Neural progenitor cell (in vitro differentiated cells): ENCODE data around the gene PIGA. TPM values are rescaled to one million over a fixed set of nuclear protein-coding genes. Genes with fewer than 3 reads are reported as not detected.
A peak's percentile ranks its signal among the peaks of the same experiment; 100 is the strongest.
"Not testable (repeated sequence)": the region's sequence is repeated elsewhere in the genome, so short reads cannot be mapped to it uniquely, and the experiment has no call there.

Source experiments
- DNase-seq: peaks from one replicate; pipeline ENCODE4 v3.0.0-alpha.2; 2016; ENCODE audit warnings: low spot score
- H2AFZ ChIP-seq: fragments of 200-600 bp; sonication (generic); replicated peaks from 2 replicates; pipeline ENCODE4 v1.6.1; 2016; ENCODE audit warnings: antibody characterized with exemption
- H3F3A ChIP-seq: fragments of 200-600 bp; sonication (generic); 2 replicates; pipeline ENCODE4 v1.6.1; 2016; ENCODE audit warnings: antibody characterized with exemption, low read depth
- H3K27ac ChIP-seq: fragments of 200-600 bp; sonication (generic); 2 replicates; pipeline ENCODE4 v1.5.1; 2016; ENCODE audit warnings: mild to moderate bottlenecking
- H3K27me3 ChIP-seq: fragments of 200-600 bp; sonication (generic); 2 replicates; pipeline ENCODE4 v1.6.1; 2016; ENCODE audit warnings: mild to moderate bottlenecking, moderate library complexity
- H3K36me3 ChIP-seq: fragments of 200-600 bp; sonication (generic); 2 replicates; pipeline ENCODE4 v1.5.1; 2016
- H3K4me1 ChIP-seq: fragments of 200-600 bp; sonication (generic); 2 replicates; pipeline ENCODE4 v1.6.1; 2016; ENCODE audit warnings: mixed run types
- H3K4me2 ChIP-seq: fragments of 200-600 bp; sonication (generic); 2 replicates; pipeline ENCODE4 v1.6.1; 2016
- H3K4me3 ChIP-seq: fragments of 200-600 bp; sonication (generic); 2 replicates; pipeline ENCODE4 v1.5.1; 2016
- H3K79me2 ChIP-seq: fragments of 200-600 bp; sonication (generic); 2 replicates; pipeline ENCODE4 v1.6.1; 2016; ENCODE audit warnings: low read depth
- H3K9ac ChIP-seq: fragments of 200-600 bp; sonication (generic); 2 replicates; pipeline ENCODE4 v1.6.1; 2016
- H3K9me3 ChIP-seq: fragments of 200-600 bp; sonication (generic); 2 replicates; pipeline ENCODE4 v1.5.1; 2016; ENCODE audit warnings: low read depth
- H4K20me1 ChIP-seq: fragments of 200-600 bp; sonication (generic); 2 replicates; pipeline ENCODE4 v1.6.1; 2016; ENCODE audit warnings: low read depth
- H3K27ac Mint-ChIP-seq: 3 replicates; pipeline ENCODE4 v1.8.0; 2021; ENCODE audit warnings: mixed read lengths
- H3K27me3 Mint-ChIP-seq: 2 replicates; pipeline ENCODE4 v1.8.0; 2022; ENCODE audit warnings: low read depth, mild to moderate bottlenecking, inconsistent platforms, moderate library complexity, mixed read lengths; ENCODE audit not compliant: insufficient read depth
- H3K36me3 Mint-ChIP-seq: 3 replicates; pipeline ENCODE4 v1.8.0; 2021; ENCODE audit warnings: mixed read lengths
- H3K4me1 Mint-ChIP-seq: 3 replicates; pipeline ENCODE4 v1.8.0; 2021; ENCODE audit warnings: mixed read lengths
- H3K4me3 Mint-ChIP-seq: 3 replicates; pipeline ENCODE4 v1.8.0; 2021; ENCODE audit warnings: mild to moderate bottlenecking, moderate library complexity, mixed read lengths
- H3K9me3 Mint-ChIP-seq: 3 replicates; pipeline ENCODE4 v1.8.0; 2020; ENCODE audit warnings: mixed read lengths
- CTCF ChIP-seq: fragments of 200-600 bp; sonication (generic); IDR thresholded peaks from 2 replicates; pipeline ENCODE4 v1.5.1; 2017; ENCODE audit warnings: antibody characterized with exemption, mild to moderate bottlenecking
- EZH2 ChIP-seq: fragments of 200-600 bp; sonication (generic); IDR thresholded peaks from 2 replicates; pipeline ENCODE4 v1.6.1; 2017; ENCODE audit warnings: antibody characterized with exemption, mild to moderate bottlenecking, moderate library complexity
- EZH2phosphoT487 ChIP-seq: fragments of 200-600 bp; sonication (generic); IDR thresholded peaks from 2 replicates; pipeline ENCODE4 v1.6.1; 2017; ENCODE audit warnings: antibody characterized with exemption
- total RNA-seq: library from RNA; depleted of rRNA; stranded (reverse); fragments of >200 nt; gene quantifications from 2 replicates; pipeline ENCODE4 v1.2.3, GENCODE V29; 2015; ENCODE audit warnings: low replicate concordance

PIGA gene
- total RNA-seq, 1 donor from 2014 or later: 23.9 TPM

- no peak for DNase-seq
- no peak overlapping the region for H3K9ac ChIP-seq
- no peaks in the 10 kb centered on the region for H3K27me3 ChIP-seq
- TF ChIP-seq EZH2phosphoT487 (no peak), CTCF (no peak), EZH2 (no peak)
- H2AFZ ChIP-seq: no peak overlapping the region
- no peak overlapping the region for H3K27ac Mint-ChIP-seq
- H3K4me1 Mint-ChIP-seq: peaks cover 4% of the 10 kb centered on the region
- H3K27ac ChIP-seq: no peak overlapping the region
- H3K36me3 ChIP-seq: no peaks in the 10 kb centered on the region
- no peaks in the 10 kb centered on the region for H3K4me1 ChIP-seq
- peaks cover 10% of the 10 kb centered on the region for H3K27me3 Mint-ChIP-seq
- H3K36me3 Mint-ChIP-seq: no peaks in the 10 kb centered on the region
- H3K4me2 ChIP-seq: no peak overlapping the region
- H3K9me3 ChIP-seq: no peaks in the 10 kb centered on the region
- H3K4me3 ChIP-seq: no peak overlapping the region
- H4K20me1 ChIP-seq: no peaks in the 10 kb centered on the region
- H3K4me3 Mint-ChIP-seq: no peak overlapping the region
- H3F3A ChIP-seq: no peaks in the 10 kb centered on the region
- H3K79me2 ChIP-seq: no peaks in the 10 kb centered on the region
- H3K9me3 Mint-ChIP-seq: peaks cover 2% of the 10 kb centered on the region
These were observed 60.4 kb downstream of the PIGA start for GRCh38 chrX:15274946-15275345.

DNA sequence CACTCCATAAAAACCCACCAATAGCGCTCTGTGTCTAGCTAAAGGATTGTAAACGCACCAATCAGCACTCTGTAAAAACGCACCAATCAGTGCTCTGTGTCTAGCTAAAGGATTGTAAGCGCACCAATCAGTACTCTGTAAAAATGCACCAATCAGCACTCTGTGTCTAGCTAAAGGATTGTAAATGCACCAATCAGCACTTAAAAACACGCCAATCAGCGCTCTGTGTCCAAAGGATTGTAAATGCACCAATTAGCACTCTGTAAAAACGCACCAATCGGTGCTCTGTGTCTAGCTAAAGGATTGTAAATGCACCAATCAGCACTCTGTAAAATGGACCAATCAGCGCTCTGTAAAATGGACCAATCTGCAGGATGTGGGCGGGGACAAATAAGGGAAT, 62.0 kb downstream of the PIGA start:
- H4K20me1 ChIP-seq, H3K27ac Mint-ChIP-seq, H3K4me2 ChIP-seq, DNase-seq, H3K27me3 Mint-ChIP-seq, H3F3A ChIP-seq, H3K4me3 ChIP-seq, H3K36me3 ChIP-seq, H3K9ac ChIP-seq, H3K79me2 ChIP-seq, H3K27ac ChIP-seq, H3K36me3 Mint-ChIP-seq, H2AFZ ChIP-seq, H3K9me3 Mint-ChIP-seq, H3K4me1 Mint-ChIP-seq, H3K27me3 ChIP-seq, H3K9me3 ChIP-seq, H3K4me3 Mint-ChIP-seq, H3K4me1 ChIP-seq: not testable (repeated sequence)

DNA sequence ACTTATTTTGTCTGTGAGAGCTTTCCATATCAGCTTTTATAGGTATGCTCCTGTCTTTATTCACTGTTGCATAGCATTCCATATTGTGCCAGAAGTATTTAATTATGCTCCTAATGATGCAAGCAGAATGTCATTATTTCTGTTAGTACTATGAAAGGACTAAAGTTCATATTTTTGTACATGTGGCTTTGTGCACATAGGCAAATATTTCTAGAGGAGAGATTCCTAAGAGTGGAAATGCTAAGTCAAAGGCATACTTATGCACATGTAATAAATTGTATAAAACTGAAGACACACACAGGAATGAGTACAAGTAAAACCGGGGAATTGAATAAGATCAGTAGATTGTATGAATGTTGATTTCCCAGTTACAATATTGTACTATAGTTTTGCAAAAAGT, 63.6 kb downstream of the PIGA start:
- H3K36me3 Mint-ChIP-seq: no peaks in the 10 kb centered on the region
- Histone ChIP-seq H3K9ac (no peak overlapping the region), H3K79me2 (no peaks in the 10 kb centered on the region), H3K4me3 (no peak overlapping the region), H3K36me3 (no peaks in the 10 kb centered on the region), H3K4me2 (no peak overlapping the region), H3K9me3 (no peaks in the 10 kb centered on the region), H4K20me1 (no peaks in the 10 kb centered on the region), H3K4me1 (no peaks in the 10 kb centered on the region), H3K27ac (no peak overlapping the region), H3K27me3 (no peaks in the 10 kb centered on the region), H3F3A (no peaks in the 10 kb centered on the region), H2AFZ (no peak overlapping the region)
- no peak for TF ChIP-seq CTCF
- no peak for TF ChIP-seq EZH2phosphoT487
- no peak for TF ChIP-seq EZH2
- peaks cover 9% of the 10 kb centered on the region for H3K4me1 Mint-ChIP-seq
- H3K27ac Mint-ChIP-seq: no peak overlapping the region
- H3K9me3 Mint-ChIP-seq: peaks cover 2% of the 10 kb centered on the region
- DNase-seq: no peak
- no peak overlapping the region for H3K4me3 Mint-ChIP-seq
- H3K27me3 Mint-ChIP-seq: peaks cover 10% of the 10 kb centered on the region

- no peak within 1 kb of the TSS for H3K4me3 ChIP-seq
- H3K4me2 ChIP-seq: no peak within 1 kb of the TSS
- no peak within 1 kb of the TSS for H3K4me3 Mint-ChIP-seq
- no peak within 1 kb of the TSS for H3K9ac ChIP-seq
- no peak for DNase-seq
- no peak within 1 kb of the TSS for H3K27ac ChIP-seq
- no peaks in the 10 kb centered on the region for H3K9me3 ChIP-seq
- no peaks in the 10 kb centered on the region for H3K36me3 ChIP-seq
- peaks cover 8% of the 10 kb centered on the region for H3K27me3 Mint-ChIP-seq
- H3K4me1 Mint-ChIP-seq: peaks cover 9% of the 10 kb centered on the region
- H3F3A ChIP-seq: no peaks in the 10 kb centered on the region
- no peak for TF ChIP-seq EZH2phosphoT487
- no peak for TF ChIP-seq CTCF
- no peak for TF ChIP-seq EZH2
- H3K4me1 ChIP-seq: no peaks in the 10 kb centered on the region
- no peaks in the 10 kb centered on the region for H3K79me2 ChIP-seq
- H2AFZ ChIP-seq: peak within 1 kb of the TSS; percentile 72
- peak within 1 kb of the TSS; percentile 59 for H3K27ac Mint-ChIP-seq
- H3K27me3 ChIP-seq: no peaks in the 10 kb centered on the region
- H3K36me3 Mint-ChIP-seq: no peaks in the 10 kb centered on the region
- H4K20me1 ChIP-seq: no peaks in the 10 kb centered on the region
- H3K9me3 Mint-ChIP-seq: peaks cover 2% of the 10 kb centered on the region
These were observed 65.5 kb downstream of the PIGA start, which contains the start of gene ASB9 for GRCh38 chrX:15269618-15270521. Gene ASB9 (minus strand): TSS chrX:15270083. CDS start chrX:15269874, 209 bp downstream.
